Gastroesophageal sphincter (tissue), 3 donors: Measurements from ENCODE around the gene ARID1B.

Experiments
- EP300 ChIP-seq: sonication (generic); formaldehyde crosslinking; IDR thresholded peaks from one replicate; pipeline ENCODE4 v1.6.1; 2017; ENCODE audit warnings: antibody characterized with exemption, mild to moderate bottlenecking
- POLR2A ChIP-seq, 2 donors: fragments of 450-650 bp; IDR thresholded peaks; one replicate each; pipeline ENCODE4 v1.6.1; 2017; ENCODE audit warnings: antibody characterized with exemption in 2 of 2, mild to moderate bottlenecking in 2 of 2, moderate library complexity in 1 of 2
- POLR2AphosphoS5 ChIP-seq: sonication (generic); formaldehyde crosslinking; IDR thresholded peaks from one replicate; pipeline ENCODE4 v1.6.1; 2017; ENCODE audit warnings: antibody characterized with exemption
- TF ChIP-seq, protein P1 (sequence below), 4 experiments: fragments of 200-600 bp in 2 of 4; fragments of 450-650 bp in 2 of 4; sonication (generic) in 1 of 4; IDR thresholded peaks; one replicate each; pipeline ENCODE4 v1.5.1; 2017 to 2019; ENCODE audit warnings: antibody characterized with exemption in 4 of 4, mild to moderate bottlenecking in 2 of 4, moderate library complexity in 2 of 4

DNA sequence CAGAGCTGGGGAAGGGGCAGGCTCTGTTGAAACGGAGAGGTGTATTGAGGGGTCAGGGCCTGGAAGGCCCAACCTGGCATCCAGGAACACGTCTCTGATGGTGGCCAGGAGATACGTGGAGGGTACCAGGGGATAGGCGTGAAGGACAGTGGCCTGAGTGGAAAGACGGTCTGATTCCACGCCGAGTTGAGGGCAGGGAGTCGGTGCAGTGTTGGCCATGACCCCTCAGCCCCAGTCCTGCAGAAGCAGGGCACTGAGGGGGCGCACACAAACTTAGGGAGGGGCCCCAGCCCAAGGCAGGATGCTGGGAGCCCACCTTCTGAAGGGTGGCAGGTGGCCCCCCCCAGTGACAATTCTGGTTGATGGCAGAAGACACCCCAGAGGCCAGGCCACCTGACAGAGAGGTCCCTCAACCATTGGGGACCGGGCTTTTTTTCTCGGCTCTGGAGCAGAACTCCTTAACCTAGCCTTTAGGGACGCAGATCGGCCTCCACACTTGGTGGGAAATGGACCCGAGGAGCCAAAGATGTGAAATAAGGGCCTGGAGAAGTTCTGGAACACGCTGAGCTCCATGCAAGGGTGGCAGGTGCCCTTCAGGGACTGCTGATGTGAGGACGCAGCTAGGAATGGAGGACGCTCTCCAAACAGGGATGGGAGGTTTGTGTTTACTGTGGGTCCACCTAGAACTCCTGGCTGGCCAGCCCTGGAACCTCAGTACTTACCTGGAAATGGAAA, 455.1 kb downstream of the ARID1B start:
- TF ChIP-seq, protein P1, sequence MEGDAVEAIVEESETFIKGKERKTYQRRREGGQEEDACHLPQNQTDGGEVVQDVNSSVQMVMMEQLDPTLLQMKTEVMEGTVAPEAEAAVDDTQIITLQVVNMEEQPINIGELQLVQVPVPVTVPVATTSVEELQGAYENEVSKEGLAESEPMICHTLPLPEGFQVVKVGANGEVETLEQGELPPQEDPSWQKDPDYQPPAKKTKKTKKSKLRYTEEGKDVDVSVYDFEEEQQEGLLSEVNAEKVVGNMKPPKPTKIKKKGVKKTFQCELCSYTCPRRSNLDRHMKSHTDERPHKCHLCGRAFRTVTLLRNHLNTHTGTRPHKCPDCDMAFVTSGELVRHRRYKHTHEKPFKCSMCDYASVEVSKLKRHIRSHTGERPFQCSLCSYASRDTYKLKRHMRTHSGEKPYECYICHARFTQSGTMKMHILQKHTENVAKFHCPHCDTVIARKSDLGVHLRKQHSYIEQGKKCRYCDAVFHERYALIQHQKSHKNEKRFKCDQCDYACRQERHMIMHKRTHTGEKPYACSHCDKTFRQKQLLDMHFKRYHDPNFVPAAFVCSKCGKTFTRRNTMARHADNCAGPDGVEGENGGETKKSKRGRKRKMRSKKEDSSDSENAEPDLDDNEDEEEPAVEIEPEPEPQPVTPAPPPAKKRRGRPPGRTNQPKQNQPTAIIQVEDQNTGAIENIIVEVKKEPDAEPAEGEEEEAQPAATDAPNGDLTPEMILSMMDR (IDR thresholded peaks at IDR 0.05) = no peak
- no peak for TF ChIP-seq EP300
- no peak for TF ChIP-seq POLR2A (IDR thresholded peaks at IDR 0.05)
- no peak for TF ChIP-seq POLR2AphosphoS5
